Measurements from ENCODE around the gene PLCG1.

DNA sequence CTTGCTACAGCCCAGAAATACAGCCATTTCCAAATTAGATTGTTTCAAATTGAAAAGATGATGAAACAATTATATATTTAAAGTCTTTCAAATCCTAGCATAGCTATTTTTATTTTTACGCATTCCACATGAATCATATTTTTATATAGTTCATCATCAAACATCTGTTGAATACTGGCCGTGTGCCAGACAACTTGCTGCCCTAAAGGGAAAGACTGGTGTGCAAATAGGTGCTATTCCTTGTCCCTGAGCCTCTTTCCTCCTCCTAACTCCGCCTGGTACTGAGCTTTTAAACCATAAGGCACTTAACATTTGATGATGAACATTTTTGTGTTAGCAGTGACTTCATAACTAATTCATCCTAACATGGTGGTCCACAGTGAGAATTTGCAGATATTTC lies 18.7 kb upstream of the PLCG1 start:
- TF ChIP-seq, protein P1, sequence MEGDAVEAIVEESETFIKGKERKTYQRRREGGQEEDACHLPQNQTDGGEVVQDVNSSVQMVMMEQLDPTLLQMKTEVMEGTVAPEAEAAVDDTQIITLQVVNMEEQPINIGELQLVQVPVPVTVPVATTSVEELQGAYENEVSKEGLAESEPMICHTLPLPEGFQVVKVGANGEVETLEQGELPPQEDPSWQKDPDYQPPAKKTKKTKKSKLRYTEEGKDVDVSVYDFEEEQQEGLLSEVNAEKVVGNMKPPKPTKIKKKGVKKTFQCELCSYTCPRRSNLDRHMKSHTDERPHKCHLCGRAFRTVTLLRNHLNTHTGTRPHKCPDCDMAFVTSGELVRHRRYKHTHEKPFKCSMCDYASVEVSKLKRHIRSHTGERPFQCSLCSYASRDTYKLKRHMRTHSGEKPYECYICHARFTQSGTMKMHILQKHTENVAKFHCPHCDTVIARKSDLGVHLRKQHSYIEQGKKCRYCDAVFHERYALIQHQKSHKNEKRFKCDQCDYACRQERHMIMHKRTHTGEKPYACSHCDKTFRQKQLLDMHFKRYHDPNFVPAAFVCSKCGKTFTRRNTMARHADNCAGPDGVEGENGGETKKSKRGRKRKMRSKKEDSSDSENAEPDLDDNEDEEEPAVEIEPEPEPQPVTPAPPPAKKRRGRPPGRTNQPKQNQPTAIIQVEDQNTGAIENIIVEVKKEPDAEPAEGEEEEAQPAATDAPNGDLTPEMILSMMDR (IDR thresholded peaks at IDR 0.05), result no peak
- no peak for TF ChIP-seq POLR2A (IDR thresholded peaks at IDR 0.05)
